OCI-M2 (cell line): ENCODE data around the gene WDR72.
"Not testable (repeated sequence)": the region's sequence is repeated elsewhere in the genome, so short reads cannot be mapped to it uniquely, and the experiment has no call there.

Experiments
- DNase-seq: peaks from one replicate; lab custom pipeline; 2025; ENCODE audit not compliant: unreplicated experiment; lab: John Stamatoyannopoulos, UW

Gene WDR72

DNA sequence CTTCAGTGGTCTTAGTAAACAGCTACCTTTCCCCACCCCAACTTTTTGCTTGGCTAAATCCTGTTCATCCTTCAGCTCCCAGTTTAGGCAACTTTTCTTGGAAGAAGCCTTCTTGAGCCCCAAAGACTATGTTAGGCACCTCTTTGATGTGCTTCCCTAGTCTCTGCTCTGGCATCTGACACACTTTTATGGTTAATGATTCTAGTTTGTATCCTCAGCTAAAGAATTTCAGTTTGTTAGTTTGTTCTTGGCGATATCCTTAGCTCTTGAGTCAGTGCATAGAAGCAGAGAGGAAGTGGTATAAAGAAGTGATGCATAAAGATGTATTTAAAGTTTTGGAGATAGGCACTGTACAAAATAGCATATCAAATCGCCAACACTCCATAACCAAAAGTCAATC lies 168.4 kb downstream of the WDR72 start:
- no peak for DNase-seq

- no peak for DNase-seq
These were observed 169.1 kb downstream of the WDR72 start for GRCh38 chr15:53590380-53590779.

DNA sequence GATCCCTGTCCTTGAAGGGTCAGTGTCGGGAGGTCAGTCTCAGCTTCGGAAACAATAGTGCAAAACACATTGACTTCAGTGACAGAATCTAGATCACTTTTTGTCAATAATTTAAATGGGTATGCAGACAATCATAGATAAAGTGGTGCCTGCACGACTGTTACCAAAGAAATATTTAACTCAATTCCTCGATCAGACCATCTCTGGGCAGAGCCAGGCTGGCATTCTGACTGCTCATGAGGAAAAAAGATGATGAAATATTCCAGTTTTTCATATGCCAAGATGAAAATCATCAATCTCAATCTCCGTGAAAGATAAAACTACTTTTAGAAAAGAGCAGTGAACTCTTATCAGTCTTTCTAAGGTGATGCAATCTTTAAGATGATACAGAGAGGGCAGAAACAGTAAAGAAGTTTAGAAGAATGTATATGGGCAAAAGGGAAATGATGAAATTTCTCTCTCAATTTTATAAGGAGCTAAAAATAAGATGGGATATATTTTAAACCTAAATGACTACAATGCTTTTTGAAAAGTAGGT lies 169.9 kb downstream of the WDR72 start:
- DNase-seq: no peak

DNA sequence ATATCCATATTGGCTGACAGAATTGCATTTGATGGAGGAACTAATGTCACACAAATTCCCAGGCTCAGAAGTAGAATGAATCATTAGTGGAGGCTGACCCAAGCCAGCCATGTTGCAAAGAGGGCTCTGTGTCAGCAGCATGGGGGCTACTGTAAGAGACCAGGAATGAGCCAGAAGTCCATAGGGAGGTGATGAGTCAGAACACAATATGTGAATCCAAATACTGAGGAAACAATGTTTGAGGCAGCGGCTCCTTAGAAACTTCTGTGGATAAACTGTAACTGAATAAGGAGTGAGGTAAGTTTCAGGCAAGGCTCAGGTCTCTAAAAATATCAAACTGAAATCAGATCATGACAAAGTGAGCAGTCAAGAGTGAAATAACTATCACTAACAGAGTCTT lies 170.7 kb downstream of the WDR72 start:
- no peak for DNase-seq

GRCh38 chr15:53586799-53587198 lies 172.7 kb downstream of the WDR72 start:
- DNase-seq: no peak

- DNase-seq: no peak
These were observed 177.9 kb downstream of the WDR72 start for GRCh38 chr15:53581513-53581912.

DNA sequence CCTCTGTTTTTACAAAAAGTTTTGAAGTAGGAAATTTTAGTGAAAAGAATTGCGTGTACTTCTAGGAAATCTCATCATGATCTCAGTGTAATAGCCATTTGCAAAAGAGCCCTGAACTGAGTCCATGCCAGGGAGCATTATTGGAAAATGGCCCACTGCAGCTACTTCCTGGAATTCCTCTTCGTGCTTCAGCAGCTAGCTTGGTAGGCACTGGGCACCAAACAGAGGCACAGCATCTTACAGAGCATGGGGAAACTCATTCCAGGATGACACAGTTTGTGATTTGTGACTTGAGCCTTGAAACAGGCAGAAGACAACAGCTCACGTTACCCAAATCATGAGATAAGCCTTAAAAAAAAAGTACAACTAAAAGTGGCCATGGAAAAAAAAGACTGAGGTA lies 179.1 kb downstream of the WDR72 start:
- no peak for DNase-seq

GRCh38 chr15:53576841-53577240 lies 182.6 kb downstream of the WDR72 start:
- DNase-seq: no peak

DNA sequence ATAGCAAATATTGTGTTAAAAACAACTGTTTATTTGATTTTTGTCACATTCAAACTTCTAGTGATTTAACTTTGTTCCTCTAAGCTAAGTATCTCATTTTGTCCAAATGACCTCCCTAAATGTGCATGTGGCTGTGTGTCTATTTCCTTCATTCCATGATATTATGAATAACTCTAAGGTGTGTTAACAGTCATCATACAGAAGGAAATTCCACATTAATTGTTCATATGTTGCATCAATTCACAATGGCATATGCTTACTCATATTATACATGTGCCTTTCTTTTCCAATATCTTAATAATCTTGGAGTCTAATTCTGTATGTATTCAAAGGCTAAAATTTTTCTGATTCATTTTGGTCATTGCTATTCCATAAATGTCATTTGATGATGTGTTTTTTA lies 186.4 kb downstream of the WDR72 start:
- no peak for DNase-seq

- DNase-seq: no peak
These were observed 189.5 kb downstream of the WDR72 start for GRCh38 chr15:53569751-53570480.

GRCh38 chr15:53566912-53567311 lies 192.6 kb downstream of the WDR72 start:
- no peak for DNase-seq

DNA sequence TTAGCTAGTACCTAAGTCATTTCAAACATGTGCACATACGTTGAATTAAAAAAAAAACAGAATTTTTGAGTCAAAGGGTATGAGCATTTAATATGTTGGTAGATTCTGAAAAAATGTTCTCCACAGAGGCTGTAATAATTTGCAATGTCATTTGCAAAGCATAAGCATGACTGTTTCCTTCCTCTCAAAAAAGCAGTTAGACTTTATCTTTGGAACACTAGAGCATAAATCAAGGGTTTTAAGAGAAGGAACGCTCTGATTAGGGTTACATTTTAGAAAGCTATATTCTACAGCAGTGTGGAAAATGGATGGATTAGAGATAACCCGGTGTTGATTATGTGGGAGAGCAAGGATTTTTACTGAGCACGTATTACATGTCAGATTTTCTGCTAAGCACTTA lies 193.7 kb downstream of the WDR72 start:
- no peak for DNase-seq

DNA sequence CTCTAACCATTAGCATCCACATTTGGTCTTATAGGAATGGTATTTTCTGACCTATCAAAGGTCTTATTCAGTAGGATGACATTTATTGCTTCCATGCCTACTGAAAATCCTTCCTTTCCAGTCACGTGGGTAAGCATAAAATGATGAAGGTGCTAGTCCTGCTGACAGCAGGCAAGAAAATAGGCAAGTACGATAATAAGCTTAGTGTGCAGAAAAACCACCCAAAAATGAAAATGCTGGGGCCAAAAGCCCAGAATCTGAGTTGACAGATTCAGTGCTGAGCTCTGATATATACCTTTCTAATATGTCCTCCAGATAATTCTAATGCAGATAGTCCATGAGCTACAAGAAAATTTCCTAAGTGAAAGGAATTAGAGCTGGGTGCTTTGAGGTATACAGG lies 194.8 kb downstream of the WDR72 start:
- DNase-seq: no peak

GRCh38 chr15:53563627-53564026 lies 195.8 kb downstream of the WDR72 start:
- DNase-seq: no peak

- no peak for DNase-seq
These were observed 199.8 kb downstream of the WDR72 start for GRCh38 chr15:53559364-53560277.

- DNase-seq: no peak
These were observed 201.1 kb downstream of the WDR72 start for GRCh38 chr15:53558384-53558783.

- DNase-seq: no peak
These were observed 204.2 kb downstream of the WDR72 start for GRCh38 chr15:53555226-53555625.

DNA sequence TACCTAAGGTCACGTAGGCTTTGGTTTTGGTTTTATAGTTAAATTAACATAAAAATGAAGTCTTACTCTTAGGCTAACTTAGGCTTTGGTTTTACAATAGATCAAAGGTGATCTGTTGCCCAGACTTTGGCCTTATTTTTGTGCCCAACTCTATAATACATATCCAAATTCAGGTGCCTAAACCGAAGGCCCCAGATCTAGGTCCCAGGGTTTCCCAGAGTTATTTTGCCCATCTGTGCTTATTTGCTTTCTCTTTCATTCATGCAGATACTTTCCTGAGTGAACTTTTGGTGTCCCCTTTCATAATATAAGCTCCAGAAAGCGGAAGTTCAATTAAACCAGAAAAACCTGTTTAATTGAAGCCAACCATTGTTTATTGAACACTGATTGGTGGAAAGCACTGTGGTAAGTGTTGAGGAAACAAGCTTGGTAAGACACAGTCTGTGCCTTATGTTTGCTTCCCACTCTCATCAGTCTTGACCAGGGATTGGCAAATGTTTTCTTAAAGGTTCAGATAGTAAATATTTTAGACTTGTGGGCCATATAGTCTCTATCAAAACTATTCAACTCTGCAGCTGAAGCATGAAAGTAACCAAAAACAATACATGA lies 209.7 kb downstream of the WDR72 start:
- no peak for DNase-seq

DNA sequence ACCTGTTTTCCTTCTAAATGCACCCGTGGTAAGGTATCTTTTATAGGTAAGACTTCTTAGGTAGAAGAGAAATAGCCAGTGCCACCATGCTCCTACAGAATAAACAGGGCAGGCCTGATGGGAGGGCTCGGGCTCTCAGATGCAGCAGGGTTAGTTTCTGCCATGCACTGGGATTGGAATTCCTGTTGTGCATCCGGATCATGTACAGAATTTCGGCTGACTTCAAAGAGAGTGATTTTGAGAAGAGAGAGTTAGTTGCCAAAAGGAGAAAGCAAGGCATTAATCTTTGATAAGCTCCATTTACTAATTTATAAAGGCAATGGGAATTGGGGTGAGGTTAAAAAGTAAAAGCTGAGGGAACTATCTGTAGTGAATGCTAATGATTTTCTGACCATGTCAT lies 211.2 kb downstream of the WDR72 start:
- no peak for DNase-seq

DNA sequence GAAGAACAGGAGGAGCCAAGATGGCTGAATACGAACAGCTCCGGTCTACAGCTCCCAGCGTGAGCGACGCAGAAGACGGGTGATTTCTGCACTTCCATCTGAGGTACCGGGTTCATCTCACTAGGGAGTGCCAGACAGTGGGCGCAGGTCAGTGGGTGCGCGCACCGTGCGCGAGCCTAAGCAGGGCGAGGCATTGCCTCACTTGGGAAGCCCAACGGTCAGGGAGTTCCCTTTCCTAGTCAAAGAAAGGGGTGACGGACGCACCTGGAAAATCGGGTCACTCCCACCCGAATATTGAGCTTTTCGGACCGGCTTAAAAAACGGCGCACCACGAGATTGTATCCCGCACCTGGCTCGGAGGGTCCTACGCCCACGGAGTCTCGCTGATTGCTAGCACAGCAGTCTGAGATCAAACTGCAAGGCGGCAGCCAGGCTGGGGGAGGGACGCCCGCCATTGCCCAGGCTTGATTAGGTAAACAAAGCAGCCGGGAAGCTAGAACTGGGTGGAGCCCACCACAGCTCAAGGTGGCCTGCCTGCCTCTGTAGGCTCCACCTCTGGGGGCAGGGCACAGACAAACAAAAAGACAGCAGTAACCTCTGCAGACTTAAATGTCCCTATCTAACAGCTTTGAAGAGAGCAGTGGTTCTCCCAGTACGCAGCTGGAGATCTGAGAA lies 218.7 kb downstream of the WDR72 start:
- DNase-seq: not testable (repeated sequence)

DNA sequence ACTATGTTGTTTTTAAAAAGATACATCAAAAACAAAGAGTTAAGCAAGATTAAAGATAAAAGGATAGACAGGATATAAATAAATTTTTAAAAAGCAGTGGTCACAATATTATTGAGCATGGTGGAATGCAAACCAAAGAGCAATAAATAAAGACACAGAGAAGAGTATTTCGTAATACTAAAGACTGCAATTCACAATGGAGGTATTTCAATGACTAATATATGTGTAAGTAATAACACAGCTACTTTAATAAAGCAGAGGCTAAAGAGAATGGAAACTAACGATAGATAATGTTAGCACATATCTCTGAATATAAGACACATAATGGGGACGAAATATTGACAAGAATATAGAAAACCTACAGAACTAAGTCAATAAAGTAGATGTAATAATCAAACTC lies 219.6 kb downstream of the WDR72 start:
- DNase-seq: no peak
